ENCODE data around the gene DCTN4.

The DCTN4 gene

DNA sequence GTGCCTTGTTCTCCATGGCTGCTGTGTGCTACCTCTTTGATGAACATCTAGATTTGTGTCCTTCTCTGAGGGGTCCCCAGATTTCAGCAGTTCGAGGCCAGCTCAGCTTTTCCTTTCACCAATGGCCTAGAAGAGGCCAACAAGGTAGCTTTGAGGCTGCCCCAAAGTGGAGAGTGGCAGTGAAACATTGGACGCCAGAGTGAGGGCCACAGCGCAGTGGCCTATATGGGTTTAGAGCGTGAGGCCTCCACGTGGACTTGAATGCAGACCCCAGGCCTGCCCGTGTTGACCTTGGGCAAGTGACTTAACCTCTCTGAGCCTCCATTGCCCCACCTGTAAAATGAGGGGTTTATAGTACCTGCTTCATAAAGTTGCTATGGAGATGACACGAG lies 85.9 kb downstream of the DCTN4 start:
- in situ Hi-C loops (cut with HindIII; ENCODE audit: low sequenced_read_pairs): no loop called here
- no peak for DNase-seq (ENCODE audit: low read depth, low spot score)
- peak overlapping the region; percentile 51 for H3K4me3 ChIP-seq (ENCODE audit: low read depth, low read length)
- TF ChIP-seq, protein P1, sequence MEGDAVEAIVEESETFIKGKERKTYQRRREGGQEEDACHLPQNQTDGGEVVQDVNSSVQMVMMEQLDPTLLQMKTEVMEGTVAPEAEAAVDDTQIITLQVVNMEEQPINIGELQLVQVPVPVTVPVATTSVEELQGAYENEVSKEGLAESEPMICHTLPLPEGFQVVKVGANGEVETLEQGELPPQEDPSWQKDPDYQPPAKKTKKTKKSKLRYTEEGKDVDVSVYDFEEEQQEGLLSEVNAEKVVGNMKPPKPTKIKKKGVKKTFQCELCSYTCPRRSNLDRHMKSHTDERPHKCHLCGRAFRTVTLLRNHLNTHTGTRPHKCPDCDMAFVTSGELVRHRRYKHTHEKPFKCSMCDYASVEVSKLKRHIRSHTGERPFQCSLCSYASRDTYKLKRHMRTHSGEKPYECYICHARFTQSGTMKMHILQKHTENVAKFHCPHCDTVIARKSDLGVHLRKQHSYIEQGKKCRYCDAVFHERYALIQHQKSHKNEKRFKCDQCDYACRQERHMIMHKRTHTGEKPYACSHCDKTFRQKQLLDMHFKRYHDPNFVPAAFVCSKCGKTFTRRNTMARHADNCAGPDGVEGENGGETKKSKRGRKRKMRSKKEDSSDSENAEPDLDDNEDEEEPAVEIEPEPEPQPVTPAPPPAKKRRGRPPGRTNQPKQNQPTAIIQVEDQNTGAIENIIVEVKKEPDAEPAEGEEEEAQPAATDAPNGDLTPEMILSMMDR (IDR thresholded peaks at IDR 0.05; ENCODE audit: low read depth, low read length): no peak

- in situ Hi-C loops (cut with HindIII; ENCODE audit: low sequenced_read_pairs): no loop called here
- peak; percentile 17 for DNase-seq (ENCODE audit: low read depth, low spot score)
- TF ChIP-seq, protein P1 (IDR thresholded peaks at IDR 0.05; ENCODE audit: low read depth, low read length): no peak
- H3K4me3 ChIP-seq (ENCODE audit: low read depth, low read length): peak overlapping the region; percentile 51
Observed at GRCh38 chr5:150672237-150672883, 86.5 kb downstream of the DCTN4 start.

GRCh38 chr5:150671509-150672236 lies 87.1 kb downstream of the DCTN4 start:
- in situ Hi-C loops (cut with HindIII; ENCODE audit: low sequenced_read_pairs): no loop called here
- peak overlapping the region; percentile 51 for H3K4me3 ChIP-seq (ENCODE audit: low read depth, low read length)
- TF ChIP-seq, protein P1 (IDR thresholded peaks at IDR 0.05; ENCODE audit: low read depth, low read length): no peak
- DNase-seq (ENCODE audit: low read depth, low spot score): no peak

GRCh38 chr5:150670948-150671310 lies 87.9 kb downstream of the DCTN4 start:
- in situ Hi-C loops (cut with HindIII; ENCODE audit: low sequenced_read_pairs): no loop called here
- TF ChIP-seq, protein P1 (IDR thresholded peaks at IDR 0.05; ENCODE audit: low read depth, low read length): no peak
- H3K4me3 ChIP-seq (ENCODE audit: low read depth, low read length): no peak overlapping the region
- DNase-seq (ENCODE audit: low read depth, low spot score): no peak

- in situ Hi-C loops (cut with HindIII; ENCODE audit: low sequenced_read_pairs): no loop called here
- no peak for DNase-seq (ENCODE audit: low read depth, low spot score)
- TF ChIP-seq, protein P1 (IDR thresholded peaks at IDR 0.05; ENCODE audit: low read depth, low read length): no peak
- H3K4me3 ChIP-seq (ENCODE audit: low read depth, low read length): no peak overlapping the region
Observed at GRCh38 chr5:150670275-150670947, 88.4 kb downstream of the DCTN4 start.

DNA sequence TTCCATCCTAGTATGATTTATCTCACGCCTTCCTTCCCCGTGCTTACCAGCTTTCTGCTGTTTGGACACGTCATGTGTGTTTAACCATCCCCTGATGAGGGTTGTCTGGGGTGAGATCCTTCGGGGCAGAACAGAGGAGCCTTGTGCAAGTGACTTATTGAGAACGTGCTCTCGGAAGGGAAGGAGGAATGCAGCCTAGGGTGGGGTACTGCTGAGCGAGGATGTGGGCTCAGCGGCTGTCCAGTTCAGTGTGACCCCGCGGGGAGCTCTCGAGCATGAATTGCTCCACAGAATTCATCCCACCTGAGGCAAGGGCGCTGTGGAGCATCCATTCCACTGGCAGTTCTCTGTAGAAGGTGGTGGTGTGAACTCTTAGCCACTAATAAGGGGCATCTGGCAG lies 93.8 kb downstream of the DCTN4 start:
- H3K4me3 ChIP-seq (ENCODE audit: low read depth, low read length): no peak overlapping the region
- in situ Hi-C loops (cut with HindIII; ENCODE audit: low sequenced_read_pairs): no loop called here
- DNase-seq (ENCODE audit: low read depth, low spot score): no peak
- TF ChIP-seq, protein P1 (IDR thresholded peaks at IDR 0.05; ENCODE audit: low read depth, low read length): no peak

Measured in astrocyte of the spinal cord (primary cell).